HEK293 (cell line): Measurements from ENCODE around the gene GDA.

Experiments used
- HOXA7 ChIP-seq: sonication (generic); formaldehyde crosslinking; IDR thresholded peaks from 2 replicates; pipeline ENCODE4 v1.8.1; 2022; ENCODE audit warnings: missing genetic modification reagents, borderline replicate concordance
- MYNN ChIP-seq: fragments of 450-650 bp; formaldehyde crosslinking; IDR thresholded peaks from 2 replicates; pipeline ENCODE4 v1.5.1; 2016; ENCODE audit warnings: missing biosample characterization, missing genetic modification characterization, borderline replicate concordance
- TCF7L2 ChIP-seq: IDR thresholded peaks from 2 replicates; pipeline ENCODE4 v1.6.1; 2011; ENCODE audit warnings: low read depth, mild to moderate bottlenecking, inconsistent platforms, low read length, moderate library complexity, borderline replicate concordance
- YY1 ChIP-seq: fragments of 450-650 bp; formaldehyde crosslinking; IDR thresholded peaks from 2 replicates; pipeline ENCODE4 v1.5.1; 2018; ENCODE audit warnings: missing biosample characterization, missing genetic modification characterization
- ZBTB17 ChIP-seq: fragments of 450-650 bp; formaldehyde crosslinking; IDR thresholded peaks from 2 replicates; pipeline ENCODE4 v1.5.1; 2016; ENCODE audit warnings: missing biosample characterization, missing genetic modification characterization
- ZNF121 ChIP-seq: fragments of 450-650 bp; formaldehyde crosslinking; IDR thresholded peaks from 2 replicates; pipeline ENCODE4 v1.5.1; 2016; ENCODE audit warnings: missing biosample characterization, missing genetic modification characterization
- ZNF140 ChIP-seq: fragments of 450-650 bp; formaldehyde crosslinking; IDR thresholded peaks from 2 replicates; pipeline ENCODE4 v1.5.1; 2016; ENCODE audit warnings: missing biosample characterization, missing genetic modification characterization
- ZNF274 ChIP-seq, 2 experiments: fragments of 200-500 bp in 1 of 2; fragments of 450-650 bp in 1 of 2; sonication (Bioruptor generic) in 1 of 2; formaldehyde crosslinking in 1 of 2; IDR thresholded peaks; 2 replicates each; pipeline versions ENCODE4 v1.5.1 to v1.6.1; 2014 to 2016; ENCODE audit warnings: borderline replicate concordance in 1 of 2, inconsistent platforms in 1 of 2, low read length in 1 of 2, missing biosample characterization in 1 of 2, missing genetic modification characterization in 1 of 2
- TF ChIP-seq, protein P1 (sequence below): fragments of 450-650 bp; formaldehyde crosslinking; IDR thresholded peaks from 2 replicates; pipeline ENCODE4; 2016; ENCODE audit warnings: missing biosample characterization, missing genetic modification characterization
- TF ChIP-seq, protein P2 (sequence below): fragments of 450-650 bp; formaldehyde crosslinking; IDR thresholded peaks from 2 replicates; pipeline ENCODE4 v1.5.1; 2016; ENCODE audit warnings: missing biosample characterization, missing genetic modification characterization
- TF ChIP-seq, protein P3 (sequence below): fragments of 450-650 bp; formaldehyde crosslinking; IDR thresholded peaks from 2 replicates; pipeline ENCODE4 v1.5.1; 2016; ENCODE audit warnings: missing biosample characterization, missing genetic modification characterization

DNA sequence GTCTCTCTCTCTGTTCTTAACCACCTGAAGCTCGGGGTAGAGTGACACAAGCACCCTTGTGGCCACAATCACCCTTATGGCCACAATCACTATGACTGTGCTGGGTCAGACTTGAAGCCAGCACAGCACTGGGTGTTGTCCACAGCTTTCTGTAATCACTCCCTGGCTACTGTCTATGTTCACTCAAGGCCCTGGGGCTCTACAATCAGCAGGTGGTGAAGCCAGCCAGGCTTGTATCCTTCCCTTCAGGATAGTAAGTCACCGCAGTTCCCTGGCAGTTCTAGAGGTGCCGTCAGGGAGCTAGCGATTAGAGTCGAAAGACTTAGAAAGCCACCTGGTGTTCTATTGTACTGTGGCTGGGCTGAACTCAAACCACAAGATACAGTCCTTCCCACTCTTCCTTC lies 44.2 kb downstream of the GDA start:
- no peak for TF ChIP-seq ZNF121 (tag by site-specific recombination)
- TF ChIP-seq ZNF140 (tag by site-specific recombination), result no peak
- TF ChIP-seq, protein P1, sequence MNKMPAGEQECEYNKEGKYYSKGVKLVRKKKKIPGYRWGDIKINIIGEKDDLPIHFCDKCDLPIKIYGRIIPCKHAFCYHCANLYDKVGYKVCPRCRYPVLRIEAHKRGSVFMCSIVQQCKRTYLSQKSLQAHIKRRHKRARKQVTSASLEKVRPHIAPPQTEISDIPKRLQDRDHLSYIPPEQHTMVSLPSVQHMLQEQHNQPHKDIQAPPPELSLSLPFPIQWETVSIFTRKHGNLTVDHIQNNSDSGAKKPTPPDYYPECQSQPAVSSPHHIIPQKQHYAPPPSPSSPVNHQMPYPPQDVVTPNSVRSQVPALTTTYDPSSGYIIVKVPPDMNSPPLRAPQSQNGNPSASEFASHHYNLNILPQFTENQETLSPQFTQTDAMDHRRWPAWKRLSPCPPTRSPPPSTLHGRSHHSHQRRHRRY, result no peak
- no peak for TF ChIP-seq ZNF274 (IDR thresholded peaks at IDR 0.05; ENCODE audit: low read length)
- TF ChIP-seq ZNF274 (tag by site-specific recombination; IDR thresholded peaks at IDR 0.05; ENCODE audit: borderline replicate concordance), result no peak
- TF ChIP-seq, protein P2, sequence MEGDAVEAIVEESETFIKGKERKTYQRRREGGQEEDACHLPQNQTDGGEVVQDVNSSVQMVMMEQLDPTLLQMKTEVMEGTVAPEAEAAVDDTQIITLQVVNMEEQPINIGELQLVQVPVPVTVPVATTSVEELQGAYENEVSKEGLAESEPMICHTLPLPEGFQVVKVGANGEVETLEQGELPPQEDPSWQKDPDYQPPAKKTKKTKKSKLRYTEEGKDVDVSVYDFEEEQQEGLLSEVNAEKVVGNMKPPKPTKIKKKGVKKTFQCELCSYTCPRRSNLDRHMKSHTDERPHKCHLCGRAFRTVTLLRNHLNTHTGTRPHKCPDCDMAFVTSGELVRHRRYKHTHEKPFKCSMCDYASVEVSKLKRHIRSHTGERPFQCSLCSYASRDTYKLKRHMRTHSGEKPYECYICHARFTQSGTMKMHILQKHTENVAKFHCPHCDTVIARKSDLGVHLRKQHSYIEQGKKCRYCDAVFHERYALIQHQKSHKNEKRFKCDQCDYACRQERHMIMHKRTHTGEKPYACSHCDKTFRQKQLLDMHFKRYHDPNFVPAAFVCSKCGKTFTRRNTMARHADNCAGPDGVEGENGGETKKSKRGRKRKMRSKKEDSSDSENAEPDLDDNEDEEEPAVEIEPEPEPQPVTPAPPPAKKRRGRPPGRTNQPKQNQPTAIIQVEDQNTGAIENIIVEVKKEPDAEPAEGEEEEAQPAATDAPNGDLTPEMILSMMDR, result no peak
- no peak for TF ChIP-seq MYNN (tag by site-specific recombination)
- TF ChIP-seq, protein P3, sequence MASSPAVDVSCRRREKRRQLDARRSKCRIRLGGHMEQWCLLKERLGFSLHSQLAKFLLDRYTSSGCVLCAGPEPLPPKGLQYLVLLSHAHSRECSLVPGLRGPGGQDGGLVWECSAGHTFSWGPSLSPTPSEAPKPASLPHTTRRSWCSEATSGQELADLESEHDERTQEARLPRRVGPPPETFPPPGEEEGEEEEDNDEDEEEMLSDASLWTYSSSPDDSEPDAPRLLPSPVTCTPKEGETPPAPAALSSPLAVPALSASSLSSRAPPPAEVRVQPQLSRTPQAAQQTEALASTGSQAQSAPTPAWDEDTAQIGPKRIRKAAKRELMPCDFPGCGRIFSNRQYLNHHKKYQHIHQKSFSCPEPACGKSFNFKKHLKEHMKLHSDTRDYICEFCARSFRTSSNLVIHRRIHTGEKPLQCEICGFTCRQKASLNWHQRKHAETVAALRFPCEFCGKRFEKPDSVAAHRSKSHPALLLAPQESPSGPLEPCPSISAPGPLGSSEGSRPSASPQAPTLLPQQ, result no peak
- no peak for TF ChIP-seq ZBTB17 (tag by site-specific recombination)
- no peak for TF ChIP-seq TCF7L2
- no peak for TF ChIP-seq YY1 (tag by site-specific recombination)
- TF ChIP-seq HOXA7 (CRISPR knock-in tag), result no peak
